Fibroblast of skin of back (primary cell): ENCODE measurements around the gene EDC4. TPM values are rescaled to one million over a fixed set of nuclear protein-coding genes. Genes with fewer than 3 reads are reported as not detected.
"Not testable (repeated sequence)": the region's sequence is repeated elsewhere in the genome, so short reads cannot be mapped to it uniquely, and the experiment has no call there.

ENCODE experiments used
- DNase-seq: peaks from one replicate; pipeline ENCODE4 v3.0.0-alpha.2; 2013
- polyA plus RNA-seq, 2 experiments: library from polyadenylated mRNA; unstranded; fragments of 120-200 nt; gene quantifications; one replicate each; pipeline ENCODE4 v1.2.1, GENCODE V29; 2013; ENCODE audit not compliant: insufficient read length in 2 of 2

EDC4 gene, protein sequence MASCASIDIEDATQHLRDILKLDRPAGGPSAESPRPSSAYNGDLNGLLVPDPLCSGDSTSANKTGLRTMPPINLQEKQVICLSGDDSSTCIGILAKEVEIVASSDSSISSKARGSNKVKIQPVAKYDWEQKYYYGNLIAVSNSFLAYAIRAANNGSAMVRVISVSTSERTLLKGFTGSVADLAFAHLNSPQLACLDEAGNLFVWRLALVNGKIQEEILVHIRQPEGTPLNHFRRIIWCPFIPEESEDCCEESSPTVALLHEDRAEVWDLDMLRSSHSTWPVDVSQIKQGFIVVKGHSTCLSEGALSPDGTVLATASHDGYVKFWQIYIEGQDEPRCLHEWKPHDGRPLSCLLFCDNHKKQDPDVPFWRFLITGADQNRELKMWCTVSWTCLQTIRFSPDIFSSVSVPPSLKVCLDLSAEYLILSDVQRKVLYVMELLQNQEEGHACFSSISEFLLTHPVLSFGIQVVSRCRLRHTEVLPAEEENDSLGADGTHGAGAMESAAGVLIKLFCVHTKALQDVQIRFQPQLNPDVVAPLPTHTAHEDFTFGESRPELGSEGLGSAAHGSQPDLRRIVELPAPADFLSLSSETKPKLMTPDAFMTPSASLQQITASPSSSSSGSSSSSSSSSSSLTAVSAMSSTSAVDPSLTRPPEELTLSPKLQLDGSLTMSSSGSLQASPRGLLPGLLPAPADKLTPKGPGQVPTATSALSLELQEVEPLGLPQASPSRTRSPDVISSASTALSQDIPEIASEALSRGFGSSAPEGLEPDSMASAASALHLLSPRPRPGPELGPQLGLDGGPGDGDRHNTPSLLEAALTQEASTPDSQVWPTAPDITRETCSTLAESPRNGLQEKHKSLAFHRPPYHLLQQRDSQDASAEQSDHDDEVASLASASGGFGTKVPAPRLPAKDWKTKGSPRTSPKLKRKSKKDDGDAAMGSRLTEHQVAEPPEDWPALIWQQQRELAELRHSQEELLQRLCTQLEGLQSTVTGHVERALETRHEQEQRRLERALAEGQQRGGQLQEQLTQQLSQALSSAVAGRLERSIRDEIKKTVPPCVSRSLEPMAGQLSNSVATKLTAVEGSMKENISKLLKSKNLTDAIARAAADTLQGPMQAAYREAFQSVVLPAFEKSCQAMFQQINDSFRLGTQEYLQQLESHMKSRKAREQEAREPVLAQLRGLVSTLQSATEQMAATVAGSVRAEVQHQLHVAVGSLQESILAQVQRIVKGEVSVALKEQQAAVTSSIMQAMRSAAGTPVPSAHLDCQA (N-terminal part only)
- 83.9 TPM for polyA plus RNA-seq (2013, experiment 1 of 2; ENCODE audit: insufficient read length)
- 58.6 TPM for polyA plus RNA-seq (2013, experiment 2 of 2; ENCODE audit: insufficient read length)

DNA sequence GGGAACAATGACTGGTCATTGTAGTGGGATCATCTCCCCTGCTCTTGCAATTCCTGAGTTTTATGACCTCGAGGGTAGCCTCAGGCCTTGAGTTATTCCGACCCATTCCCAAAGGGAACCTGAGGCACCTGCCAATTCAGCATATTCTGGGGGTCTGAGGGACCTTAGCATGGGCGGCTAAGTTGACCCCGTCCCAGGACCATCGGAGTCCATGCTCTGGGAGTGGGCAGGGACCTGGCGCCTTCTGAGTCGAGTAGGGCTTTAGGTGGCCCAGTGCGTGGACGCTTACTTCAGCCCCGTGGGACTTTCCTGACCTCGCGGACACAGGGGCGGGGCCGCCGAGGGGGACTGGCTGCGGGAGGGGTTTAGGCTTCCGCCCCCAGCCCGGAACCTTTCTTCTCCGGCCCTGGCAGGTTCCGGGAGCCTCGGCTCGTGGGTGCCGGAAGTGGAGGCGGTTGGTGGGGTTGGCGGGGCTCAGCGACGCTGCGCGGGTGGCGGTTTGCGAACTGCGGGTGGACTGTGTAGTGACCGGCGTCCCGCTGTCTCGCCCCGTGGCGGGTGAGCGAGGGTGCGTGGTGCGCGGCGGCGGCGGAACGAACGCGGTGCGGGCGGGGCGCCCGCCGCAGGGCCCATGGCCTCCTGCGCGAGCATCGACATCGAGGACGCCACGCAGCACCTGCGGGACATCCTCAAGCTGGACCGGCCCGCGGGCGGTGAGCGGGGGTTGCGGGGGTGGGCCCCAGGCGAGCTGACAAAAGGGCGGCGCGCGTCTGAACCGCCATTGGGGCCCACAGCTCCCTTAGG lies at the start of gene EDC4:
EDC4 (plus strand) TSS at position 422 of the 804 bp plus-strand sequence; CDS start at position 632, 210 bp downstream.
- DNase-seq: peak; percentile 78

DNA sequence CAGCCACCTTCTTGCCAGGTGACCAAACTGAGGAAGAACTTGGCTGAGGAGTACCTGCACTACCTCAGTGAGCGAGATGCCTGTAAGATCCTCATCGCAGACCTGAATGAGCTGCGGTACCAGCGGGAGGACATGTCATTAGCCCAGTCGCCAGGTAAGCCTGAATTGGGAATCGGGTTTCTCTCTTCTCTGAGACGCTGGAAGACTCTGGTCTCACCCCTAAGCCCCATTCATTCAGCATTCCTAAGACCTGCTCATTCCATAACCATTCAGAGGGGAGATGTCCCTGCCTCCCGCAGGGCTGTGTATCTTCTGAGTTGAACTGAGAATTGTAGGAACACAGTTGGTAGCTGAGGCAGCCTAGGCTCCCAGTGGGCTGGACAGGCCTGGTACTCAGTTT lies 47.7 kb upstream of the EDC4 start:
- DNase-seq: no peak

DNA sequence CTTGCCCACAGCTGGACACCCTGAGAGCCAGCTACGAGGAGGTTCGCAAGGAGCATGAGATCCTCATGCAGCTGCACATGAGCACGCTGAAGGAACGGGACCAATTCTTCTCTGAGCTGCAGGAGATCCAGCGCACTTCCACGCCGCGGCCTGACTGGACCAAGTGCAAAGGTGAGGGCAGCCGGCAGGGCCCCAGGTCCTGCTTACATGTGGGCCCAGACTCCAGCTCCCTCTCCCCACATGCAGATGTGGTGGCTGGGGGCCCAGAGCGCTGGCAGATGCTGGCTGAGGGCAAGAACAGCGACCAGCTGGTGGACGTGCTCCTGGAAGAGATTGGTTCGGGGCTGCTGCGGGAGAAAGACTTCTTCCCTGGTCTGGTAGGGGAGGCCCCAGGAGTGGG lies 46.9 kb upstream of the EDC4 start:
- DNase-seq: no peak

DNA sequence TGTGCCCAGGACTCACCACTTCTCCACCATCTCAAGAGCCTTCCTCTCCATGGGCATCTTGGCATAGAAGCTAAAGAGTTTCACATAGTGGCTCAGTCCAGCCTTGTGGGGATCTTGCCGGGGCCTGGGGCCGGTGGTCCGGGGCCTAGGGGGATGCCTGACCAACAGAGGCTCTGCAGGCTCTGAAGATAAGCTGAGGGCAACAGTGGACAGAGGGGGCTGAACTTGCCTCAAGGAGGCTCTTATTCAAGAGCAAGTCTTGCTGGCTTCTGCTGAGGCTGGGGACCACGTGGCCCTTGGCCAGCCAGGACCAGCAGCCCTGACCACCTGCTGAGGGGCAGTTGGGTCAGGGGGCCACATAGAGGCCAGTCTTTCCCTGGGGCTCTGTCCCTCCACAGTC lies 44.2 kb upstream of the EDC4 start:
- no peak for DNase-seq

DNA sequence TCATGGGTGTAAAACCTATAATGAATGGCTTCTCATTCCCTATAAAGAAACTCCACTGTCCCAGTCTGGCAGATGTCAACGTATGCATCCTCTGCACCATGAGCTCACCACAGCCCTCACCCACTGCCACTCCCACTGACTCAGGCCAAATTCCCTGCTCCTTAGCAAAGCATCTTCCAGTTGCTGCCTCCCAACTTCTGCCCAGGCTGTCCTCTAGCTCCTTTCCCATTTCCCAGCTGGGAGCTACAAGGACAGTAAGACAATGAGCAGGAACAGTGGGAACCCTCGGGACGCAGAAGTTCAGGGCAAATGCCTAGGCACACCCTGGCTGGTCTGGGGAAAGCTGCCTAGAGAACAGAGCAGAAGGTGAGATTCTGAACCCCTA lies 39.8 kb upstream of the EDC4 start:
- DNase-seq: peak; percentile 81

DNA sequence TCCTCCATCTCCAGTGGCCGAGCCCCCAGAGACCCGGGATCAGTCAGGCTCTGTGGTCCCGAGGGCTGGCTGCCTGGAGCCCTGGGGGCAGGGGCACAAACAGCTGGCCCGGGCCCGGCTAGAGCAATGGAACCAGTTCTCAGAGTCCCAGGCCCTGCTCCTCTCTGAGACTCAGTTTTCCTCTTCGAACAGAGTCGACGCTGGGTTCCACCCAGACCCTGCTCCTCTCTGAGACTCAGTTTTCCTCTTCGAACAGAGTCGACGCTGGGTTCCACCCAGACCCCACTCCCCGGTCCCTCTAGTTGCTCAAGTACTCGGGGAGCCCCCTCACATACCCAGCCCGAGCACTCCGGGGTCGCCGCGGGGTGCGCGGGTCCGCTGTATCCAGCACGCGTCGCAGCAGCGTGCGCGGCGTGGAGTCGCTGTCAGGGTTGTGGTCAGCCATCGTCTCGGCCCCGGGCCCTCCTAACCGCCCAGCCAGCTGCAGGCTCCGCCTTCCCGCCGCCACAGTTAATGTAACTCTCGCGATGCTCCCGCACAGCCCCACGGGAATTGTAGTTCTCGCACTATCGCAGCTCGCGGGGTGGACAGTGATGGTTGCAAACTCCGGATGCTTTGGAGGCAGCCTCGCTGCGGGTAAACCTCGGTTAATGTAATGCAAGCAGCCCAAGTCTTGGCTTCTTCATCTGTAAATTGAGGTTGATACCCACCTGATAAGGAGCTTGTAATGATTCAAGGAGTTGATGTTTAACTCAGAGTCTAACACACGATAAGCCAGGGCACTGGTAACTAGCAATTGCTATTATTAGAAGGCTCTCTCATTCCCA lies 39.2 kb upstream of the EDC4 start:
- DNase-seq: peak; percentile 89

DNA sequence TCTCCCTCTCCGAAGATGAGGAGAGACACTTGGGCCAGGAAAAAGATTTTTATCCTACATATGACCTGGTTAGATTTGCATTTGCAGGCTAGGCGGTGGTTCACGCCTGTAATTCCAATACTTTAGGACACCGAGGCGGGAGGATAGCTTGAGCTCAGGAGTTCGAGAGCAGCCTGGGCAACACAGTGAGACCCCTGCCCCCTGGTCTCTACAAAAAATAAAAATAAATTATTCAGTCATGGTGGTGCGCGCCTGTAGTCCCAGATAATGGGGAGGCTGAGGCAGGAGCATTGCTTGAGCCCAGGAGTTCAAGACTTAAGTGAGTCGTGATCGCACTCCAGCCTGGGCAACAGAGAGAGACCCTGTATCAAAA lies 38.6 kb upstream of the EDC4 start:
- DNase-seq: no peak

DNA sequence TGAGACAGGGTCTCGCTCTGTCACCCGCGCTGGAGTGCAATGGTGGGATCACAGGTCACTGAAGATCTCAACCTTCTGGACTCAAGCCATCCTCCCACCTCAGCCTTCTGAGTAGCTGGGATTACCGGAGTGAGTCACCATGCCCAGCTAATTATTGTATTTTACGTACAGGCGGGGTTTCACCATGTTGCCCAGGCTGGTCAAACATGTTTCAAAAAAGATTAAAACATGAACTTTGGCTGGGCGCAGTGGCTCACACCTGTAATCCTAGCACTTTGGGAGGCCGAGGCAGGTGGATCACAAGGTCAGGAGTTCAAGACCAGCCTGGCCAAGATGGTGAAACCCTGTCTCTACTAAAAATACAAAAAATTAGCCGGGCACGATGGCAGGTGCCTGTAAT lies 35.7 kb upstream of the EDC4 start:
- not testable (repeated sequence) for DNase-seq

DNA sequence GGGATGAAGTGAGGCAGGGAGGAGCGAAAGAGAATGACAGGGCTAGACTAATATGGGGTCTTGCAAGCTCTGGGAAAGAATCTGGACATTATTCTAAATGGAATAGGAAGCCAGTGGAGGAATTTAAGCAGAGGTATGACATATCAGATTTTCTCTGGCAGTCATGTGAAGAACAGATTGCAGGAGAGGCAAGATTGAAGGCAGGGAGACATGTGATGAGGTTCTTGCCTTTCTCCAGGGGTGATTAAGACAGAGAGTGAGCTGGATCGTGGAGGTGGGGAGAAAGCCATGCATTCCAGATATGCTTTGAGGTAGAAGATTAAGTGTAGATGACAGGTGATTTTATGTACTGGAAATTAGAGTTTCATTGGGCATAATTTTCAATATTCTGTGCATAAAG lies 35.0 kb upstream of the EDC4 start:
- DNase-seq: no peak

DNA sequence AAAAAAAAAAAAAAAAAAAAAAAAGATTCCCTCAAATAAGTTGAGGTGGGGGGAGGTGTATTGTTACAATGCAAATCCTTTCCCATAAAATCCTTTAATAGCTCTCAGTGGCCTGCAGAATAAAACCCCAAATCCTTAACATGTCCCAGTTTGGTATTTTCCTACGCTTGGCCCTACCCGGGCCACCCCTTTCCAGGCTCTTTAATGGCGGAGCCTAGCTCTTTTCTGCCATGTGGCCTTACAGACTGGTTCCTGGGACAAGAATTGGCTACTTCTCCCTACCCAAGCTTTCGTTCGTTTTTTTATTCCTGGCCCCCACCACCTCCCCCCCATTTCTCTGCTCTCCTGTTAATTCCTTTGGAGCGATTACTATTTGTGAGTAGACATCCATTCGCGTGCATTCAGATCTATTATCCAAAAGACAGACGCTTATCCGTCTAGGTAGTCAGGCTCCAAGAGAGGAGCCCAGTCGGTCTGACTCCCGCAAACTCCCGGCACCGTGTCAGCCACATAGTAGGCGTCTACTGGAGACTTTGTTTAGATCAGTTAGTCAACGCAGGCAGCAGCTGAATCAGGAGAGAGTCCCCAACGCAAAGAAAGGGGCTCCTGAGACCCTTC lies 31.5 kb upstream of the EDC4 start:
- DNase-seq: no peak

DNA sequence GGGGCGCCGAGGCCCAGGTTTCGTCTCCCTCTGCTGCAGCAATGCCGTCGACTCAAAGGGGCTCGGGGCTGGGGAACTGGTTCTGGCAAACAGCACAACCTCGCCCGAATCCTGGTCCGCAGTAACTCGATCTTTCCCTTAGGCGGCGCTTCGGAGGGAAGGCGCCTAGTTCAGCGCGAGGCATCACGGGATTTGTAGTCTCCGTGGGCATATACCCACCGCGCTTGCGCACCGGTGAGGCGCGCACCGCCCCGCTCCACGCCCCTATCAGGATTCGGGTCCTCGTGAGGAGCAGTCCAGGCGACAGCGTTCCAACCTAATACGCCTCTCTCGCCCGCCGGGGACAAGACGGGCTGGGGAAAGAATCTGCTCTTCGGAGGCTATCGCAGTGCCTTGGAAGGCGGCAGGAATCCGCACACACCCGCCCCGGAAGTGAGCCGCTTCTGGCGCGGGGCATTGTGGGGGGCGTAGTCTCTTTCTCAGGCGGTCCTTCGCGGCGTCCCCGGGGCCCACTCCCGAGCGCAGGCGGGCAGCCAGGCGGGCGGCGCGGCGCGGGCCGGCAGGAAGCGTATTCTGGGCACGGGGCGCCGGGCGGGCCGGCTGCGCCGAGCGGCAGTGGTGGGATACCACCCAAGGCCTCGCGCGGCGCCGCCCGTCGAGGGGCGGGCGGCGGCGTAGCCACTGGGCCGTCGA lies 30.9 kb upstream of the EDC4 start, which contains the start of gene THAP11:
THAP11 (plus strand) TSS at position 505 of the 693 bp plus-strand sequence. CDS start 235 bp downstream, outside the sequence.
- DNase-seq: peak; percentile 93

DNA sequence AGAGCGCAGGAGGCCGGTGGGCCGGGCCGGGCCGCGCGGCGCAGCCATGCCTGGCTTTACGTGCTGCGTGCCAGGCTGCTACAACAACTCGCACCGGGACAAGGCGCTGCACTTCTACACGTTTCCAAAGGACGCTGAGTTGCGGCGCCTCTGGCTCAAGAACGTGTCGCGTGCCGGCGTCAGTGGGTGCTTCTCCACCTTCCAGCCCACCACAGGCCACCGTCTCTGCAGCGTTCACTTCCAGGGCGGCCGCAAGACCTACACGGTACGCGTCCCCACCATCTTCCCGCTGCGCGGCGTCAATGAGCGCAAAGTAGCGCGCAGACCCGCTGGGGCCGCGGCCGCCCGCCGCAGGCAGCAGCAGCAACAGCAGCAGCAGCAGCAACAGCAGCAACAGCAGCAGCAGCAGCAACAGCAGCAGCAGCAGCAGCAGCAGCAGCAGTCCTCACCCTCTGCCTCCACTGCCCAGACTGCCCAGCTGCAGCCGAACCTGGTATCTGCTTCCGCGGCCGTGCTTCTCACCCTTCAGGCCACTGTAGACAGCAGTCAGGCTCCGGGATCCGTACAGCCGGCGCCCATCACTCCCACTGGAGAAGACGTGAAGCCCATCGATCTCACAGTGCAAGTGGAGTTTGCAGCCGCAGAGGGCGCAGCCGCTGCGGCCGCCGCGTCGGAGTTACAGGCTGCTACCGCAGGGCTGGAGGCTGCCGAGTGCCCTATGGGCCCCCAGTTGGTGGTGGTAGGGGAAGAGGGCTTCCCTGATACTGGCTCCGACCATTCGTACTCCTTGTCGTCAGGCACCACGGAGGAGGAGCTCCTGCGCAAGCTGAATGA lies 30.1 kb upstream of the EDC4 start:
- DNase-seq: peak; percentile 55

DNA sequence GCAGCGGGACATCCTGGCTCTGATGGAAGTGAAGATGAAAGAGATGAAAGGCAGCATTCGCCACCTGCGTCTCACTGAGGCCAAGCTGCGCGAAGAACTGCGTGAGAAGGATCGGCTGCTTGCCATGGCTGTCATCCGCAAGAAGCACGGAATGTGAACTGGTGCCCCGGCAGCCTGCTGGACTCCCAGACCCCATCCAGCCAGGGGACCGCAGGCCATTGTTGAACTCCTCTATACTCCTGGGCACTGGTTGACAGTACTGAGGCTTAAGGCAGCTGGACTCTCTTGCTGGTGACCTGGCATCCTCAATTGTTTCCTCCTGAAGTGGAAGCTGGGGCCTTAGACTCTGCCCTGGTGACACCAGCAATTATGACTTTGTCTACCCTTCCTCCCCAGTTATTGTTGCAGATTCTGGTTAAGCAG lies 29.5 kb upstream of the EDC4 start:
- DNase-seq: peak; percentile 24

DNA sequence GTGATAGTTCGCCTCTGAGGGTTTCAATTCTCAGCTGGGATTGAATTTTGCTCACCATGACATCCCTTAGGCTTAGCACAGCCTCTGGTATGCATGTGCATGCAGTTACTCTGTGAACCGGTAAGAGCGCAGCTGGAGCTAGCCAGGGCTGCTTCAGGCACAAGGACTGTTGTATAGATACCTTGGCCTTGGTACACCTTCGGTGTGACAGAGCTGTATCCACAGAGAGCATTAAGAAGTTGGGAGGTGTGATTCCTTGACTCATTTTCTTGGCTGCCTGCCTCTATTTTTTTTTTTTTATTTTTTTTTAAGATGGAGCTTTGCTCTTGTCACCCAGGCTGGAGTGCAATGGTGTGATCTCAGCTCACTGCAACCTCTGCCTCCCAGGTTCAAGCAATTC lies 28.4 kb upstream of the EDC4 start:
- peak; percentile 41 for DNase-seq

DNA sequence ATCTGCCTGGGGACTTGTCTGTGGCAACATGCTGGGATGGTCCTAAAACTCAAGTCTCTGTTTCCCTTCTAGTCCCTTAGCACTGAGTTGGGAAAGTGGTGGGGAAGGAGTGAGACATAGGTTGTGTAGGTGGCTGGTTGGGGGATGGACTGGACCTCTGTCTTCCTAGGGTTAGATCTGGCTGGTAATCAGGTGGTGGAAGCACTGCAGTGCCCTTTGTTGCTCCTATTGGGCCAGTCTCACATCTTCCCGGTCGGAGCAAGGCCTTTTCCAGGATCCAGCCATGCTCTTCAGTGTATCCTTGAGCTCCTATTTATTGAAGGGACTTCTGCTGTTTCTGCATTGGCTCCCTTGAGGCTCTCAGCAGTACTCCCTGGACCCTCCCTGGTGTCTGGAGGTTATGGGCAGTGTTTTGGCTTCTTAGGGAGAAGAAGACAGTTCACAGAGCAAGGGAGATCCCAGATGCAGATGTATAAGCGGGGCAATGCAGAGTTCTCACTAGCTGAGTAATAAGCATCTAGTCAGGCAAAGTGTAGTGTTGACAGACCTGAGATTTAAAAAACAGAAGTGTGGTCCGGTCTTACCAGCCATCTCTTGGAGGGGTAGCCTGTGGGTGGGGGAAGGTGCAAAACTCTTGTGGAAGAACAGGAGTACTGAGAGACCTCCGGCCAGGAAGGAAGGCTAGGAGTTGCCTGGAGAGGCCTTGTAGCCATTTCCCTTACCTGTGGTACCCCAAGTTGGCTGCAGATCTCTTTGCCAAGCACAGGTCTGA lies 27.4 kb upstream of the EDC4 start:
- no peak for DNase-seq

DNA sequence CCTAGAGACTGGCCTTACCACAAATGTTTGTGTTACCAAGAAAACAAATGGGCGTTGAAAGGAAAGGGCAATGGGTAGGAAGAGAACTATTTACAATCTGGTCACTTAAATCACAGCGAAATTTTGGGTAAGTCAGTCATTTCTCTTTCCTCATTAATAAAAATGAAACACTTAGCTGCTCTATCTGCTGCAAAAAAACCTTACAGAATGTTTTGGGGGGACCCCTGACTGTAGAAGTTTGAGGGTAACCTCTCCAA lies 26.9 kb upstream of the EDC4 start:
- DNase-seq: no peak

DNA sequence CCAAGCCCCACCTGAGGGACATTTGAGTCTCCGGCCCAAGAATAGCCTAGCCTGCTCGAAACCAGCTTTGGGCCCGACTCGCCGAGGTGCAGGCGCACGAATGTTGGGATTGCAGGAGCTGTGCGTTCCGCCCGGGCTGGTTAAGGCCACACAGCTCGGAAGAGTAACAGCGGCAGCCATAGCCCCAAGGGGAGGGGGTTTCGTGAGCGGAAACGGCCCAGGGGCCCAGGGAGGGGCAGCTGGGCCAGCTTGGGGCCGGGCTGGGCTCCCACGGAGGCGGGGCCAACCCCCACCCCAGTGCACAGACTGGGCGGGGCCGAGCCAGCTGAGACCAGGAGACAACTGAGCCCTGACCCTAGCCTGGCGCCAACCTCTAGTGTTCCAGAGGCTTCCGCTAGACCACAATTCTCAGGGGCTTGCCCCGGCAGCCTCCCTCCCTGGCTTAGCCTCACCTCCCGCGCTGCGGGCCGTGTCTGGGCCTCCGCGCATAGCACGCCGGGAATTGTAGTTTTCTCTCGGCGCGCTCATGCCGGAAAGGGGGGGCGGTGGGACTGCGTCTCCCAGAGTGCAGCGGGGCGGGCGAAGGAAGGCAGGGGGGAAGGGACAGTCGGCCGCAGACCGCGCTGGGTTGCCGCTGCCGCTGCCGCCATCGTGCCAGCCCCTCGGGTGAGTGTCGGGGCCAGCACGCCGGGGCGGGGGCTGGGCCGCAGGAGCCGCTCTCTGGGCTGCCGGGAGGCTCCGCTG lies 26.4 kb upstream of the EDC4 start, which contains the start of gene NUTF2:
NUTF2 (plus strand) TSS at position 614 of the 744 bp plus-strand sequence. CDS start 18,198 bp downstream, outside the sequence.
- DNase-seq: peak; percentile 96
